Upper lobe of right lung (tissue), 1 donor: ENCODE results near the gene LRRC3B. TPM values are rescaled to one million over a fixed set of nuclear protein-coding genes. Genes with fewer than 3 reads are reported as not detected.

Experiments
- ATAC-seq: fragments of 200-7000 bp; cut with Tn5 transposase; one replicate; pipeline ENCODE4 v1.9.1; 2020; ENCODE audit warnings: mild to moderate bottlenecking, moderate library complexity
- DNase-seq: peaks from one replicate; pipeline ENCODE4 v3.0.0-alpha.2; 2020
- H3K27ac ChIP-seq: fragments of 200-600 bp; one replicate; pipeline ENCODE4 v1.8.0; 2022
- H3K27me3 ChIP-seq: fragments of 200-600 bp; one replicate; pipeline ENCODE4 v1.8.0; 2022; ENCODE audit warnings: mild to moderate bottlenecking
- H3K36me3 ChIP-seq: fragments of 200-600 bp; one replicate; pipeline ENCODE4 v1.8.0; 2022
- H3K4me1 ChIP-seq: fragments of 200-600 bp; one replicate; pipeline ENCODE4 v1.8.0; 2022
- H3K4me3 ChIP-seq: fragments of 200-600 bp; one replicate; pipeline ENCODE4 v1.8.0; 2022; ENCODE audit warnings: mild to moderate bottlenecking
- H3K9me3 ChIP-seq: fragments of 200-600 bp; one replicate; pipeline ENCODE4 v1.8.0; 2022
- intact Hi-C: fragments of 100-400 bp; cut with DNase I; formaldehyde crosslinking; loops from one replicate; pipeline ENCODE4 v1.11.0; 2022
- total RNA-seq: library from RNA; stranded (reverse); fragmentation: NEBNext Ultra II Directional; extraction: Animal tissue kit (Norgen Biotek cat#: 25700); gene quantifications from one replicate; pipeline ENCODE4 v1.2.1, GENCODE V29; 2021
- TF ChIP-seq, protein P1 (sequence below): fragments of 200-600 bp; IDR thresholded peaks from one replicate; pipeline ENCODE4 v1.8.0; 2022; ENCODE audit warnings: antibody characterized with exemption
- donor health status: DM: no; HTN: yes; CAD: no; lungs with severe emphysema.

LRRC3B gene
- total RNA-seq, 1 donor from 2014 or later = 0.09 TPM

- Histone ChIP-seq H3K9me3 (no peaks in the 10 kb centered on the region), H3K4me3 (no peak overlapping the region), H3K27me3 (no peaks in the 10 kb centered on the region), H3K27ac (no peak overlapping the region), H3K4me1 (no peaks in the 10 kb centered on the region), H3K36me3 (no peaks in the 10 kb centered on the region)
- DNase-seq = no peak
- TF ChIP-seq, protein P1, sequence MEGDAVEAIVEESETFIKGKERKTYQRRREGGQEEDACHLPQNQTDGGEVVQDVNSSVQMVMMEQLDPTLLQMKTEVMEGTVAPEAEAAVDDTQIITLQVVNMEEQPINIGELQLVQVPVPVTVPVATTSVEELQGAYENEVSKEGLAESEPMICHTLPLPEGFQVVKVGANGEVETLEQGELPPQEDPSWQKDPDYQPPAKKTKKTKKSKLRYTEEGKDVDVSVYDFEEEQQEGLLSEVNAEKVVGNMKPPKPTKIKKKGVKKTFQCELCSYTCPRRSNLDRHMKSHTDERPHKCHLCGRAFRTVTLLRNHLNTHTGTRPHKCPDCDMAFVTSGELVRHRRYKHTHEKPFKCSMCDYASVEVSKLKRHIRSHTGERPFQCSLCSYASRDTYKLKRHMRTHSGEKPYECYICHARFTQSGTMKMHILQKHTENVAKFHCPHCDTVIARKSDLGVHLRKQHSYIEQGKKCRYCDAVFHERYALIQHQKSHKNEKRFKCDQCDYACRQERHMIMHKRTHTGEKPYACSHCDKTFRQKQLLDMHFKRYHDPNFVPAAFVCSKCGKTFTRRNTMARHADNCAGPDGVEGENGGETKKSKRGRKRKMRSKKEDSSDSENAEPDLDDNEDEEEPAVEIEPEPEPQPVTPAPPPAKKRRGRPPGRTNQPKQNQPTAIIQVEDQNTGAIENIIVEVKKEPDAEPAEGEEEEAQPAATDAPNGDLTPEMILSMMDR = no peak
- ATAC-seq = no peak
- intact Hi-C loops = no loop called here
Observed at GRCh38 chr3:26713091-26713490, 90.5 kb downstream of the LRRC3B start.

DNA sequence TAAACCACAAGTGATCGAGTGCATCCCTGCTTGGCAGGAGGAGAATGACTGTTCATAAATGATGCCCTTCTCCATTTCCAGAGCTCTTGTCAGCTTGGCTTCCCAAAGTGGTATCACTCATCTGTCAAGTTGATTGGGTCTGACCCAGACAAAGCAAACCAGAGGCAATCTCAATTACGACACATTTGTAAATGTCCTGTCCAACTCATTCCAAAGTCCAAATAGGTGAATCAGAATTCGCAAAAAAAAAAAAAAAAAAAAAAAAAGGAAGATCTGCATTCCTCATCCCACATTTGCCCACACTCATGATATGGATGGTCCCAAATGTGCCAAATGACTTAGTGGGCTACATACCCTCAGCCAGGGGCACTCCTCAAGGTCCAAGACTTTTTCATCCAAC is 91.9 kb downstream of the LRRC3B start:
- TF ChIP-seq, protein P1 = no peak
- H3K9me3 ChIP-seq = no peaks in the 10 kb centered on the region
- no peak for ATAC-seq
- H3K4me1 ChIP-seq = no peaks in the 10 kb centered on the region
- no peak overlapping the region for H3K27ac ChIP-seq
- H3K4me3 ChIP-seq = no peak overlapping the region
- intact Hi-C loops = no loop called here
- DNase-seq = no peak
- H3K27me3 ChIP-seq = no peaks in the 10 kb centered on the region
- H3K36me3 ChIP-seq = no peaks in the 10 kb centered on the region

DNA sequence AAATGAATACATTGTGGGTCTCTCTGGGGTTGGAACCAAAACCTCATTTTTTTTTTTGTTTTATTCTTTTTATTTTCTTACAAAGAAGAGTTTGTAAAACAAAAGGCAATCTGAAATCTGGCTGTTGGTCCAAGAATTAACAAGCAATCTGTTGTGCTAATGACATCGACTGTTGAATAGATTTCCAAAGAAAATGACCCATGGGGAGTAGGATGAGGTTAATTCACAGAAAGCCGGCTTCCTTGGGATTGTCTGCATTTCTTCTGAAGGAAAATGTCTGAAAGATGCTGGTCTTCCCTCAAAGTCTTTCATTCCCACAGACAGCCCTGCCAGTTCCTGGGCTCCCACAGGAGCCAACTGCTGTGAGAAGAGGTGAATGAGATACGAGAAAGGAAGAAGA is 92.9 kb downstream of the LRRC3B start:
- Histone ChIP-seq H3K27ac (no peak overlapping the region), H3K36me3 (no peaks in the 10 kb centered on the region), H3K27me3 (no peaks in the 10 kb centered on the region), H3K4me1 (no peaks in the 10 kb centered on the region), H3K4me3 (no peak overlapping the region), H3K9me3 (no peaks in the 10 kb centered on the region)
- TF ChIP-seq, protein P1 = no peak
- no peak for DNase-seq
- ATAC-seq = no peak
- intact Hi-C loops = no loop called here

DNA sequence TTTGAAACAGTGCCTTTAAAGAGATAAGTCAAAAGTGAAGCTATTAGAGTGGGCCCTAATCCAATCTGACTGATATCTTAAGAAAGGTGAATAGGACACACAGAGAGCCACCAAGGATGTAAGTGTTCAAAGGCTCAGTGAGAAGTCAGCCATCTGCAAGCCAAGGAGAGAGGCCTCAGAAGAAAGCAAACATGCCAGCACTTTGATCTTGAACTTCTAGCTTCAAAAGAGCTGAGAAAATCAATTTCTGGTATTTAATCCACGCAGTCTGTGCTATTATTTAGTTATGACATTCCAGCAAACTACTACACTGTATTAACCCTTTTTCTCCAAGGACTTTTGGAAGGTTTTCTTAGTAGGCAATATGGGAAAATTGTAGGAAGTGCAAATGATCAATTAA is 95.7 kb downstream of the LRRC3B start:
- Histone ChIP-seq H3K36me3 (no peaks in the 10 kb centered on the region), H3K4me3 (no peak overlapping the region), H3K27ac (no peak overlapping the region), H3K9me3 (no peaks in the 10 kb centered on the region), H3K4me1 (no peaks in the 10 kb centered on the region), H3K27me3 (no peaks in the 10 kb centered on the region)
- intact Hi-C loops = no loop called here
- DNase-seq (no peak), ATAC-seq (no peak)
- TF ChIP-seq, protein P1 = no peak

DNA sequence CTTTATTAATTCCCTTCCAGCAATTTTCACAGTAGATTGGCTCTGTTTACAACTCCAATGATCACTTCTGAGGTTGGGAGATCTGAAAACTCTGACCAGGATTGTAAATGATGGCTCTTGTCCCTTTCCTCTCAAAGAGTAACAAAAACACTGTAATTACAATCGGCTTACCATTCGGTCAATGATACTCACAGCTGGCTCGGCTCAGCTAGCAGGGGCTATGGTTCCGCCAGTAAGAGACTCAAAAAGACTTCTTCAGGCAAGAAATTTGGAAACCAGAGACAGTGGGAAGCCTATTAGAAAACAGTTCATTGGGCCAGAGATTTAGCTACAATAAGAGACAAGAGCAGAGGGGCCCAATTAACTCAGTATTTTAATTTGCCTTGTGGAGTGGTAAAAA is 96.6 kb downstream of the LRRC3B start:
- H3K4me1 ChIP-seq = no peaks in the 10 kb centered on the region
- TF ChIP-seq, protein P1 = no peak
- intact Hi-C loops = no loop called here
- no peaks in the 10 kb centered on the region for H3K36me3 ChIP-seq
- no peak for DNase-seq
- no peaks in the 10 kb centered on the region for H3K27me3 ChIP-seq
- H3K9me3 ChIP-seq = no peaks in the 10 kb centered on the region
- no peak overlapping the region for H3K27ac ChIP-seq
- no peak for ATAC-seq
- no peak overlapping the region for H3K4me3 ChIP-seq

DNA sequence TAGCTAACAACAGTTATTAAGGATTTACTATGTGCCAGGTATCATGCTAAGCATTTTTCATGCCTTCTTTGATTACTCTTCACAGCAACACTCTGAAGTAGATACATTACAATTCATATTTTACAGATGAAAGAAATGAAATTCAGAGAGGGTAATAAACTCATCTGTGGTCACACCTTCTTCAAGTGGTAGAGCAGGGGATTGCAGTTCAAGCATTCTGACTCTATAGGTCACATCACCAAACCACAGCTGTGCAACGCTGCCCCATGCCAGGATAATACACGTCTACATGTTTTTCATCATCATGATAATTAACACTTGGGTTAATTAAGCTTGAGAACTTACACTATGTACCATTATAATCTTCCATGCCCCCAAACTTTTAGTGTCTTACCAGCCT is 98.5 kb downstream of the LRRC3B start:
- no peaks in the 10 kb centered on the region for H3K36me3 ChIP-seq
- H3K9me3 ChIP-seq = no peaks in the 10 kb centered on the region
- H3K27ac ChIP-seq = no peak overlapping the region
- TF ChIP-seq, protein P1 = no peak
- H3K27me3 ChIP-seq = no peaks in the 10 kb centered on the region
- H3K4me3 ChIP-seq = no peak overlapping the region
- intact Hi-C loops = no loop called here
- H3K4me1 ChIP-seq = no peaks in the 10 kb centered on the region
- ATAC-seq = no peak
- no peak for DNase-seq
